Measurements from ENCODE around the gene AK8.

DNA sequence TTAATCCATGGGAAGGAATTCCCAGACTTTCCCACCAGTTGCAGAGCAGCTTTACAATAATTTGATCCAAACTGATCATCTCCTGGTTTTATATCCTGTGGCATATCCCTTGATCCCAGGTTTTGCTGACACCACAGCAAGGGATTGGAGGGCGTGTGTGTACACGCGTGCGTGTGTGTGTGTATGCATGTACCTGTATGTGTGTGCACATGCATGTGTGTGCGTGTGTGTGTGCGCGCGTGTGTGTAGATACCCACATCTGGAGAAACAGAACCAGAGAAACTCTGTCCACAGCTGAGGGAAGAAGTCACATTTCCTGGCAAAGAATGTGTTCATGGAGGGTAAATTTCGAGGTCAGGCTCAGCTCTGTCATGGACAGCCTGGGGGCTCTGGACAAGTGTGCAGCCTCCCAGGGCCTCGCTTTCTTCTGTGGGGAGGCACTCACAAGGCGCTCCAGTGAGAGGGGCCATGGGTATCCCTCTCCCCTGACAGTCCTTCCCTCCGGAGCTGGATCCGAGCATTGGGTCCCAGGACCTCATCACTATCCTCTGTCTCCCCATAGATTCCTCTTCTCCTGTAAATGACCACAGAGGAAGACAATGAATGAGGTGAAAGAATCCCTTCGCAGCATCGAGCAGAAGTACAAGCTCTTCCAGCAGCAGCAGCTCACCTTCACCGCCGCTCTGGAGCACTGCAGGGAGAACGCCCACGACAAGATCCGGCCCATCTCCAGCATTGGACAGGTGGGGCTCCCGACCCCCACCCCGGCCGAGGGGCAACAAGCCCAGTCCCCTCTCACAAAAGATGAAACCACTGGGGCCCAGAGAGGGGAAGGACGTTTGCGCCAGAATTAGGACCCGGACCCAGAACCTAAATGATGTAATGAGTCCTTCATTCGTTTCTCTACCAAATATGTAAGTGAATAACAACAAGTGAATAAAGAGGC is 5.5 kb upstream of the AK8 start:
- TF ChIP-seq POLR2A (IDR thresholded peaks at IDR 0.05) (no peak), POLR2AphosphoS5 (IDR thresholded peaks at IDR 0.05) (no peak)
- TF ChIP-seq, protein P1, sequence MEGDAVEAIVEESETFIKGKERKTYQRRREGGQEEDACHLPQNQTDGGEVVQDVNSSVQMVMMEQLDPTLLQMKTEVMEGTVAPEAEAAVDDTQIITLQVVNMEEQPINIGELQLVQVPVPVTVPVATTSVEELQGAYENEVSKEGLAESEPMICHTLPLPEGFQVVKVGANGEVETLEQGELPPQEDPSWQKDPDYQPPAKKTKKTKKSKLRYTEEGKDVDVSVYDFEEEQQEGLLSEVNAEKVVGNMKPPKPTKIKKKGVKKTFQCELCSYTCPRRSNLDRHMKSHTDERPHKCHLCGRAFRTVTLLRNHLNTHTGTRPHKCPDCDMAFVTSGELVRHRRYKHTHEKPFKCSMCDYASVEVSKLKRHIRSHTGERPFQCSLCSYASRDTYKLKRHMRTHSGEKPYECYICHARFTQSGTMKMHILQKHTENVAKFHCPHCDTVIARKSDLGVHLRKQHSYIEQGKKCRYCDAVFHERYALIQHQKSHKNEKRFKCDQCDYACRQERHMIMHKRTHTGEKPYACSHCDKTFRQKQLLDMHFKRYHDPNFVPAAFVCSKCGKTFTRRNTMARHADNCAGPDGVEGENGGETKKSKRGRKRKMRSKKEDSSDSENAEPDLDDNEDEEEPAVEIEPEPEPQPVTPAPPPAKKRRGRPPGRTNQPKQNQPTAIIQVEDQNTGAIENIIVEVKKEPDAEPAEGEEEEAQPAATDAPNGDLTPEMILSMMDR (IDR thresholded peaks at IDR 0.05) = no peak
